AG09309 (cell line): ENCODE measurements around the gene ITGBL1.
A peak's percentile ranks its signal among the peaks of the same experiment; 100 is the strongest.

ENCODE experiments used
- DNase-seq: peaks from one replicate; pipeline ENCODE4 v3.0.0-alpha.2; 2010; ENCODE audit warnings: low read depth
- H3K4me3 ChIP-seq: 2 replicates; pipeline ENCODE4 v1.5.1; 2011; ENCODE audit warnings: mild to moderate bottlenecking, low read depth, low read length, moderate library complexity; ENCODE audit not compliant: control insufficient read depth
- CTCF ChIP-seq: IDR thresholded peaks from 2 replicates; pipeline ENCODE4 v1.5.1; 2011; ENCODE audit warnings: mild to moderate bottlenecking, low read depth, low read length, inconsistent platforms; ENCODE audit not compliant: insufficient read depth, control insufficient read depth; ENCODE audit errors: missing control alignments

Gene ITGBL1

GRCh38 chr13:101467415-101467814 lies 14.9 kb downstream of the ITGBL1 start:
- no peak for TF ChIP-seq CTCF
- no peak overlapping the region for H3K4me3 ChIP-seq

GRCh38 chr13:101473458-101473857 lies 21.0 kb downstream of the ITGBL1 start:
- no peak for TF ChIP-seq CTCF
- DNase-seq, result no peak
- H3K4me3 ChIP-seq, result no peak overlapping the region

More at GRCh38 chr13:101467415-101467814, 14.9 kb downstream of the ITGBL1 start:
- DNase-seq, result no peak

GRCh38 chr13:101474419-101474957 lies 22.0 kb downstream of the ITGBL1 start:
- DNase-seq, result peak; percentile 67
- no peak overlapping the region for H3K4me3 ChIP-seq
- peak; percentile 54 for TF ChIP-seq CTCF

GRCh38 chr13:101475536-101475935 lies 23.1 kb downstream of the ITGBL1 start:
- H3K4me3 ChIP-seq, result no peak overlapping the region
- TF ChIP-seq CTCF, result no peak
- DNase-seq, result no peak

GRCh38 chr13:101481421-101481820 lies 28.9 kb downstream of the ITGBL1 start:
- no peak for TF ChIP-seq CTCF
- no peak for DNase-seq
- H3K4me3 ChIP-seq, result no peak overlapping the region

GRCh38 chr13:101486708-101487437 lies 34.4 kb downstream of the ITGBL1 start:
- TF ChIP-seq CTCF, result no peak
- DNase-seq, result no peak
- no peak overlapping the region for H3K4me3 ChIP-seq
